HG03378 (cell line): ENCODE results near the gene MAP3K4.

Source experiments
- ATAC-seq: cut with Tn5 transposase; IDR thresholded peaks from one replicate; pipeline ENCODE4 v1.9.1; 2021; ENCODE audit warnings: mild to moderate bottlenecking, moderate library complexity; ENCODE audit not compliant: unreplicated experiment

MAP3K4 gene

DNA sequence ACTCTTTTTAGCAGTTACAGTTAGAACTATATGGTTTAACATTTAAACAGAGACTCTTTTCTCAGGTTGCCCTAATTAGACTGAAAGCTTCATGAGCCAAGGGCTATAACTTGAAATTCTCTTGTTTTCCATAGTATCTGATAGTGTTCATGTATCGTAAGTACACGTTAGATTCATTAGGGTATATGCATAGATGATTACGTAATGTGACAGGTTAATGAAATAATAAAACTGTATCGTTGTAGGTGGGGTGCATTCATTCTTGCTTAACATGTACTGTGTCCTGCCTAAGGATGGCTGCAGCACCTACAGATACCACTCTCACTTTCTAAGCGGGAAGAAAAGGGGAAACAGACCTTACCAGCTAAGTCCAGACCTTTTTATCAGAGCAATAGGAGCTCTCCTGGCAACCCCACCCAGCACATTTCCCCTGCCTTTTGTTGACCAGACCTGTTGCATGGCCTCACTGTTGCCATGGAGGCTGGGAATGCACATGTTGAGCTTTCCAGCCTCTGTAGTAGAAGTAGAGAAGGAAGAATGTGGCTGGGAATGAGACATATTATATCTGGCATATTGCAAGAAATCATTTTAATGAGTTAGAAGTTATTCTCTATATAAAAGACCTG, 83.0 kb downstream of the MAP3K4 start:
- no peak for ATAC-seq

DNA sequence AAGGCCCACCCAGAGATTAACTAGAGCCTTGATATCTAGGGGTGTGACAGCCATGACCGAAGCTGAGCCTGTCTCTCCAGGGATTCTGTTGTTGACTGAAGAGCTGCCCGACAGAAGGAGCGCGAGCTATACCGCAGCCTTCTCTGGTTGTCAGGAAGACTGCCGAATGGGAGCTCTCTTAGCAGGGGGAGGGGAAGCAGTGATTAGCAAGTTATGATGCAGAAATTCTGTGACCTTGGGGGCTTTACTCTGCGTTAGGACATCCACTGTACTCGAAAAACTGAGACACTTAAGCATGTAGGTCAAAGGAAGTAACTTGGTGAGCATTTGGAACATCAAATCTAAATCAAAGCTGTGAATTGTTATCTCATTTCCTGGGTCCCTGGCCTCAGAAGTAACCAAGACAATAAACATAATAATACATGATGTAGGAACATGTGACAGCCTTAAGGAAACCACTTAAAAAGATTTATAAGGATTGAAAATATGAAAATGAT, 84.7 kb downstream of the MAP3K4 start:
- ATAC-seq: no peak

DNA sequence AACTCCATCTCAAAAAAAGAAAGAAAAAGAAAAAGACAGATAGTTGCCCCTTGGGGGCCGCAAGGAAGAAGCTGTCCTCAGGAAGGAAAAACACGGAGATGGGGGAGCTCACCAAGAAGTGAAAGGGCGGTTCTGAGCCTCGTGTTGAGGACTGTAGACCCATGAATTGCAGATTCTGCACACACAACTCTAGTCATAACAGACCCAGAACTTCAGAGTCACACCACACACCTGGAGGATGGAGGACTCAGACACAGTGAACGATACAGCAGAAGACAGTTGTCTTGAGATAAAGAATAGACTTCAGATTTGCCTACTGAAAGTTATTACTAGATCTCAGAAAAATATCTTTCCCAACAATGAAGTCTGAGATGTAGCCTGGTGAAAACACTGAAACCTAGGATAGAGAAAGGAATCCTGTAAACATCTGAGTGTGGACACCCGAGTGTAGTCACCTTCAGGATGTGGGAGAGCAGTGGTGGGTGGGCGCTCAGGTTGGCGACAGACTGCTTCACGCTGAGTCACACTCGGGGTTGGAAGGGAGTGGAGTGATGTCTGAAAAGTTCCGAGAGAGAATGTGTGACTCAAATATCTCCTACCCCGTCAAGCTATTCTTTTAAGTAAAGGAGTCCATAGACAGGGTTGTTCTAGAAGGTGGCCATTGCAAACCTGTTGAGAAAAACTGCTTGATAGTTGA, 88.1 kb downstream of the MAP3K4 start:
- no peak for ATAC-seq

DNA sequence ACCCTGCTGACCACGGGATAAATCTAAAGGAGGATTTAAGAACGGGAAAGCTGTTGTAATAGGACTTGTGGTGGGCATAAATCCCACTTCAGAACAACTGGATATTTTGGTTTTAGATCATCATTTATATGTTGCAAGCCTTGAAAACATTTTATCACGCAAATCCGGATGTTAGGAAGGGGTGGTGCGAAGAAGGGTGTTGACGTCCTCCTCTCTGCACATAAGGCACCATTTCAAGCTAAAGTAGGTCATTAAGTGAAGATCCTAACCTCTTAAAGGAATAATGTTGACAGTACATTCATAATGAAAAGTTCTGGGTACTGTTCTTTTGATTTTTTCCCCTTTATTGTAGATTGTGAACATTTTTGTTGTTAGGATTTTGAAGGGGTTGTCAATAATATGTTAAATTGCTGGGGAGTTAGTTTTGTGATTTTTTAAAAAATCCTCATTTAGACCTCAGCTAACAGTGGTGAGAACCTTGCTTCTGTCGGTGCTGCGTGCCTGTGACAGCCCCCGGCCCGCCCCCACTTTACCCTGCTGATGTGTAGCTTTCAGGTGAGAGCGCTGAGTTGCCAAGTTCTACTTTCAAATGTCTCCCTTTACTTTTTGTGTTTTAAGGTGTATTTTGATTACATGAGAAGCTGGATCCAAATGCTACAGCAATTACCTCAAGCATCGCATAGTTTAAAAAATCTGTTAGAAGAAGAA, 88.8 kb downstream of the MAP3K4 start:
- no peak for ATAC-seq

DNA sequence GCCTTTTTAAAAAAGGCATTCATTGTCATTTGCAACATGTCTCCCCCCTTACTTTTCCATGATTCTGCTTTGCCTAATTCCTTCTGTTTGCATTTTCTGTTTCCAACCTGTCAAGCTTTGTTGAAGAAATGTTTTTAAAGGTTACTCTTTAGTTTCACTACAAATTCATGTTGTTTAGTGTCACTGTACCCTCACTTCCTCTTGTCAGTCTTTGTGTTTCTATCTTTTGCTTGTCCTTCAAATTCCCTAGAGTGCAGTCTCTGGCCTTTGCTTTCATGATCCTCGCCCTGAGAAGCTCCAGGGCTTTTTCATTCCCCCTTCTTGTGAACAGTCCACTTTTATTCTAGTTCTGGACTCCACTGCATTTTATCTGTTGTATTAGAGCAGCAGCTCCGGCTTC, 90.6 kb downstream of the MAP3K4 start:
- no peak for ATAC-seq

DNA sequence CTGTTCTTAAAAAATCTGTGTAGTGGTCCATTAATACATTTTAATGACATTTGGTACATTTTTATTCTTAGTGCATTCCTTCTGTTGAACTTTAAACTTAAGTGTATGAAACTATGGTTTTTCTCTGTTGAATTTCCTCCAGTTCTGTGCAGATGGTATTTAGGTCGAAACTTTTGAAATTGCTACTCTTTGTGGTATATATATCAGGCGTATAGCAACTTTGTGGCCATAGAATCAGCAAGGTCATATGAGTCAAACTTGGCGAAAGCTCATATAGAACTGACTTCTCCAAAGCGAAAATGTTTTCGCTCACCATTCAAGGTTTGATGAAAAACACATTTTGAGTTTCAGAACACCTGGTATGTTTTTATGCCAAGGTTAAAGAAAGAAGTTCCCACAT, 93.7 kb downstream of the MAP3K4 start:
- ATAC-seq: no peak

DNA sequence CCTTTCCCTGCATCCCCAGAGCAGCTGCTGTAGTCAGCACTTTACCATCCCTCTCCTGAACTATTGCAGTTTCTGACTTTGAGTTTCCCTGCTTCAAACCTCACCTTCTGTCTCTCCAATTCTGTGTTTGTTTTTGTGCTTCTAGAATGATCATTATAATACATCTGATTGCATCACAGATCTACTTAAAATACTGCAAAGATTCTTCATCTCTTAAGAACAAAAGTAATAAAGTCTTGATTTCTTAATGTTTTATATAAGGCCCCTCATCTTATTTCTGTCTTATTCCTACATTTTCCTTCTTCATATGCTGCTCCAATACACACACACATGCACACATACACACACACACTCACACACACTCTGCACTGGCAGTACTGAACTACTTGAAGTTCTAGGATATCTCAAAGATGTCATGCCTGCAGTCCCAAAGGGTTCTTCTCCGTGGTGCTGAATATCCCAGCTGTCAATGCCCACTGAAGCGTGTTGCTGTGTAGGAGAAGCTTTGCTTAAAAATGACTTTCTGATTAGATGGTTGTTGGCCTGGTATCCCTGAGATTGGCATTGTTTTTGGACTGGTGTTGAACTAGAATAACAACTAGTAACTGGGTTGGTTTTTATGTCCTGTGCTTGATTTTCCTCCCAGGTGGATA, 97.2 kb downstream of the MAP3K4 start:
- no peak for ATAC-seq

DNA sequence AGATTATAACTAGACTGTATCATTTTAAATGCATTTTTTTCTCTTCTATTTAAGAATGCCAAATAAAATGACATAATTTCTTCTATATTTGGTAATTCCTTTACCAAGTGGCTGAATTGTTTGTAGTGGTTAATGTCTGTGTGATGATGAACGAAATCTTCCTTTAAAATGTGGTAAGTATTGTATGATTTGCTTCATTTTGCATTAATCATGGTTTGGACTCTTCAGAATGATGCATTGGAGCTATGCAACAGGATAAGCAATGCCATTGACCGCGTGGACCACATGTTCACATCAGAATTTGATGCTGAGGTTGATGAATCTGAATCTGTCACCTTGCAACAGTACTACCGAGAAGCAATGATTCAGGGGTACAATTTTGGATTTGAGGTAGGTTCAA, 99.6 kb downstream of the MAP3K4 start:
- ATAC-seq: no peak

DNA sequence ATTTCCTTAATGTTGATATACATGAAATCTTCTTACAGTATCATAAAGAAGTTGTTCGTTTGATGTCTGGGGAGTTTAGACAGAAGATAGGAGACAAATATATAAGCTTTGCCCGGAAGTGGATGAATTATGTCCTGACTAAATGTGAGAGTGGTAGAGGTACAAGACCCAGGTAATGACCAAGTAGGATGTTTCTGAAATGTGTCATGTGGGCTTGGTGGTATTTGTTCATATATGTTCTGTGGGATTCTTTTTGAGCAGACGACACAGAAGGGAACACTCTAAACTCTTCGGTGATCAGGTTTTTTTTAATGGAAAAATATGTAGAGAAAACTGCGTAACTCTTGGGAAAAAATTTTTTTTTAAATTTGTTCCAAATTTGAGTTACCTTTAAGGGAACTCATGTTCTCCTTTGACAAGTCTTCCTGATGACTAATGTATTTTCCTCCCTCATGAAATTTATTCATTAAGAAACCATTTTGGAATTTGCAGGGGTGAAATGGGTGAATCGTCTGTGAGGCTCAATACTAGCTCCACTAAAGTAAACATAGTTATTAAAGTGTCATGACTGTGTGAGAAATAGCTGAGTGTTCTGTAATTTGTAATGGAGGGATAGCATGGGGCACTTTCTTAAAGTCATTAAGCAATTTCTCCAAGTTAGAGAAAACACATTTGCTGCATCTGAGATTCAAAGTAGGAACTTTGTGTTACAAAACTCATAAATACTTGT, 100.6 kb downstream of the MAP3K4 start:
- ATAC-seq: no peak

DNA sequence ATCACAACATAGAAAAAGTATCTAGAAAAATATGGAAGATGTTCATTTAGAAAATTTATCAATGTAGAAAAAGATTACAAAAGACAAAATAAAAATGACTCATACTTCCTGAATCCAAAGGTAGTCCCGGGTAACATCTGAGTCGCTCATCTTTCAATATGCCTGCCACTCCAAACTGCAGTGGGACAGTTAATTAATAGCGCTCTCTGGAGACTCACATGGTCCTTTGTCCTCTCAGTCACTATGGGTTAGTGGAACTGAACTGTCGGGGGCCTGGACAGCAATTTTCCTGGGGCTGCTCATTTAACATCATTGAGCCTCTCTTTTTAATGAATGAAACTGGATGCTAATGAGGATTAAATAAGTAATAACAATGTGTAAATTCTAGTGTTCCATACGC, 103.4 kb downstream of the MAP3K4 start:
- no peak for ATAC-seq

DNA sequence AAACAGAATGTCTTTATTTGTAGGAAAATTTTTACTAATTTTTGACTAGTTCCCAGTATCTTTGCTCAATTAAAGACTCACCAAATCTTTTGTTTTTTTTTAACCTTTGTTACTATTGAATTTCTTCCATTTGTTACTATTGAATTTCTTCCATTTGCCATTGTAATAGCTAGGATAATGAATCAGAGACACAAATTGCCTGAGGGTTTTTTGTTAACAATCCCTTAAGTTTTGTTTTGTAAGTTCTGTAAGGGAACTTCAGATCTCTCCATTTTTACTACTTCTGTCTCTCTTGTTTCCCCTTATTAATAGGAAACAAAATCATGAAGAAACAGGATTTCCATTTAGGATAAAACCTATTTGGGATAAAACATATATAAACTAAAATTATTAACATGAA, 104.3 kb downstream of the MAP3K4 start:
- no peak for ATAC-seq

DNA sequence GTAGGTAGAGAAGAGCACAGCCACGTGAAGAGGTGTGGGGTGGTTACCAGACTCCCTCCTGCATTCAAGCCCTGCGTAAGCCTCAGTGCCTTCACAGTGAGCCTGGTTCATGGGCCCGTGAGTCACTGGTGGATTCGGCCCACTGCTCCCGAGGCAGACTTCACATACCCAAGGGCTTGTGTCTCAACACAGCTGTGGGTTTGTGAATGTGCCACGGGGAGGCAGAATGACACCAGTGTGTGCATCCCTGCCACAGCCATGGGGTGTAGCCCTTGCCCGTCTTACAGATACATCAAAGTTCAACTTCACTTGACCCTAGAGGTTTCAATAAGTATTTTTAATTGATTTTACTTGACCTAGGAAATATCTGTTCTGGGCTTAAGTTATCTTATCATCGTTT, 108.5 kb downstream of the MAP3K4 start:
- no peak for ATAC-seq

DNA sequence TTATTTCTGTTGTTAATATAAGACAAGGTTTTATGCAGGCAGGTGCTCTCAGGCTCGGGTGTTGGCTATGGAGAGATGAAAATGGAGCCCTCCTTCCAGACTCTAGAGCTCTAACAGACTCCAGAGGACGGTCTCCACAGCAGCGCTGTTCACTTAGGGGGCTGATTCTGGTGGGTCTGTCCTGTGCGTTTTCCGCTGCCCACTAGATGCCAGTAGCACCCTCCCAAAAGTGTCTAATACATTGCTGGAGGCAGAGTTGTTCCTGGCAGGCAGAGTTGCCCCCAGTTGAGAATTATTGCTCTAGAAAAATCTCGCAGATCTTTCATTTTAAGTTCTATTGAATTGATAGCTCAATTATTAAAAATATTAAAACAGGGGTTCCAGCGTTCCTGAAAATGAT, 109.9 kb downstream of the MAP3K4 start:
- ATAC-seq: no peak

DNA sequence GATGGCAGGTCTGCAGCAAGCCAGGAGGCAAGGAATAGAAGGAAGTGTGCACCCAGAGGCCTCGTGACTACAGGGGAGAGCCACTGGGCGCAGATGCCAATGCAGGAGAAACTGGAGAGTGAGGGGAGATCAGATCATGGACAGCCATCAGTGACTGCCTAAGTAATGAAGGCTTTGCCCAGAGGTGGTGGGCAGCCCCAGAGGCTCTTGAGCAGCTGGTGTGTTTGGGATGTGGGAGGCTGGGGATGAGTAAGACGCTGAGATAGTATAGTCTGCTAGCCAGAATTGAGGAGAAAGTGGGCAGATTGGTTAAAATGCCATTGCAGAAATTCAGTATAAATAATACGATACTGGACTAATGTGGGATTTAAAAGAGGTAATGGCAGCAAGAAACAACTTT, 111.9 kb downstream of the MAP3K4 start:
- ATAC-seq: no peak

DNA sequence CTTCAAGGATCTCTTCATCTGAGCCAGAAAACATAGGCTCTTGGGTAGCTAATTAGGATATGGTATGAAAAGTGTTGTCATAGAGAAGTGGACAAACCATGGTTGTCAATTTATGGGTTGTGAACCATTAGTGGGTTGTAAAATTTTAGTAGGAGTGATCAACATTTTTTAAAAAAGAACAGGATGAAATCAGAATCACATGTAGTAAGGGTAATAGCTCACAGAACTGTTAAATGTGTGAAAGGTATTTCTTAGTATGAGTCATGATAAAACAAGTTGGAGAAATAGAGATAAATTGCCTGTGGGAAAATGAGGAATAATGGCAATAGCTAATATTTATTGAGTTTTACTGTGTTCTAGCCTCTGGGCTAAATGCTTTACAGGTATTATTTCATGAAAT, 113.4 kb downstream of the MAP3K4 start:
- ATAC-seq: no peak

DNA sequence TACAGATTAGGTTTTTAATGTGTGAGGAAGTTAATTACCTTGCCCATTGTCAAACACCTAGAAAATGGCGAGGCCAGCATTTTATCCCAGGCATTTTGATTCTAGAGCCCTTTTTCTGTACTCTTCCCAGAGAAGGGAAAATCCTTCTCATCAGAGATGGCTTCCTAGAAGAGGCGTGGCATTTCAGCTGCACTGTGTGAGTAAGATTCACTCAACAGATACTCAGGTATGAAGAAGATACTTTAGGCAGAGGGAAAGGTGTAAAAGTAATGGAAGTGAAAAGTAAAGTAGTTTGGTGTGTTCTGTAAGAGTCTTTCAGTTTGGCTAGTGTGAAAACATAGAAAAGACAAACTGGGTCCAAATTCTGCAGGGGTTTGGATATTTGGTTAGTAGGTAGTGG, 113.8 kb downstream of the MAP3K4 start:
- no peak for ATAC-seq

DNA sequence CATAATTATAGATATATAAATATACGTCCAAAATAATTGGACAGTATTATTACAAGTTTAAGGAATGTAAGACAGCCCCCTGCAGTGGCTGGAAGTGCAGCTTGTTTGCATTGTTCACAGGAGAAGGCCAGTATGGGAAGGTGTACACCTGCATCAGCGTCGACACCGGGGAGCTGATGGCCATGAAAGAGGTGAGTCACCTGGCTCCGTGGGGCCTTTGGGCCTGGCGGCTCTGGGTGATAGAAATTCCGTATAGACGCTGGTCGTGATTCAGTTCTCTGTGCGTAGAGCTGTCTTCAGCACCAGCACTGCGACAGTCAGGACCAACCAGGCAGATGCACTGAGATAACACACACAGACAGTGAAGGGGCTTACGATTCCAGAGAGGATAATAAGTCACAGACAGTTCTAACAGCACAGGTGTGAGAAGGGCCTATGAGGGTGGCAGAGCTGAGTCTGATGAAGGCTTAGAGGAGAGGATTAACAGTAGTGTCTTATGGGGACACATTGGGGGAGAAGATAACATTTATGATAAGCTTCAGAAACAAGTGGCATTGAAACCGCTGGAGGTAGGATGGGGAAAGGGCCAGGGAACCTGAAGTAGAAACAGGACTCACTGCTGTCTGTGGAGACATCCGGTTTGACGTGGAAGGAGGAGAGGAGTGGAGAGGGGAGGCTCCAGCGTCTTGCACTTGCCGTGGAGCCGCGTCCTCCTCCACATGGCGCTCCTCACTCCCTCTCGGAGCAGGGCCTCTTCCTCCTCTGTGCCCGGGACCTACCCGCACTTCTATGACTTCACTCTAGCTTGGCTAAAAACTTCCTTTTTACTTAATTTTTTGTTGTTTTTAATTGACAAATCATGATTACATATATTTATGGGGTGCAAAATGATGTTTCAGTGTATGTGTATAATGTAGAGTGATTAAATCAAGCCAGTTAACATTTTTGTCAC, 116.5 kb downstream of the MAP3K4 start:
- ATAC-seq: no peak

DNA sequence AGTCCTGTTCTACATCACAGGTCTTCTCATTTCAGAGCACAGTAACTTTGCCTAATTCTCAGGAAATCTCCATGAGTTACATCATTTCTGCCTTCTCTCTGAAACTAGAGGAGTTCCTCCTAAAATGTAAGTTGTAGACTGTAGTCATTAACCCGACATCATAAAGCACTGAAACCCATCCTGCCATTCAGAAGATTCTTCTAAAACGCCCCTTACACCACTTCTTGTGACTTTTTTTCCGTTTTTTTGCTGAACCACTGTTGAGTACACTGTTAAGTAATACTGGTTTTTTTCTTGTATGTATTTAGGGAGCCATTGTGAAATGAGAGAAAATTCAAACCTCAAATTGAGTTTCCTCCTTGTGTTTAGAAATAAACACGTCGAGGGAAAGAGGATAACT, 117.3 kb downstream of the MAP3K4 start:
- ATAC-seq: no peak

DNA sequence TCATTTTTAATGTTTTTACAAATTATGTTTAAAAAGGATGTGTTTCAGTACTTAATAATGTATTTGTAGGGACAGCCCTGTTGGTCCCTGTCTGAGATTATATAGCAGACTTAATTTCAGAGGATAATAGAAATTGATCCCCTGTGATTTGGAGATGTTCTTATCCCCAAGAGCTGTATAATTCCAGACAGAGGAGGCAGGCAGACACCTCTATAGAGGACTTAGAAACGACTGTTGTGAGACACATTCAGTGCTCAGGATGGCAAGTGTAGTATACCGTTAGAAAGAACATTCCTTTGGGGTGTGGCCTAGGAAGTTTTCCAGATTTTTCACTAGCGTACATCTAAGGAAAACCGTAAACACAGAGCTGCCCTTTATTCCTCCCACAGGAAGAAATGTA, 117.8 kb downstream of the MAP3K4 start:
- ATAC-seq: no peak
